WI38 (cell line): Measurements from ENCODE around the gene ALDOC.

Source experiments
- H3K4me3 ChIP-seq: 2 replicates; pipeline ENCODE4 v1.5.1; 2011; ENCODE audit warnings: low read depth, mild to moderate bottlenecking, control low read depth, low read length
- CTCF ChIP-seq: IDR thresholded peaks from 2 replicates; pipeline ENCODE4 v1.5.1; 2012; ENCODE audit warnings: low read depth, mild to moderate bottlenecking, control low read depth, low read length

ALDOC gene

GRCh38 chr17:28569446-28569845 is 7.2 kb downstream of the ALDOC start:
- TF ChIP-seq CTCF, result no peak
- H3K4me3 ChIP-seq, result no peak overlapping the region

- no peak for TF ChIP-seq CTCF
- H3K4me3 ChIP-seq, result no peak overlapping the region
Observed at GRCh38 chr17:28567604-28568003, 9.1 kb downstream of the ALDOC start.

- no peak overlapping the region for H3K4me3 ChIP-seq
- TF ChIP-seq CTCF, result no peak
Observed at GRCh38 chr17:28563475-28563874, 13.2 kb downstream of the ALDOC start.

- no peak for TF ChIP-seq CTCF
- H3K4me3 ChIP-seq, result no peak overlapping the region
Observed at GRCh38 chr17:28555022-28555421, 21.7 kb downstream of the ALDOC start.

- no peak overlapping the region for H3K4me3 ChIP-seq
- TF ChIP-seq CTCF, result no peak
Observed at GRCh38 chr17:28554565-28554964, 22.1 kb downstream of the ALDOC start.

GRCh38 chr17:28553000-28553505 is 23.6 kb downstream of the ALDOC start:
- H3K4me3 ChIP-seq, result peak overlapping the region; percentile 27

More at GRCh38 chr17:28553000-28553505, 23.6 kb downstream of the ALDOC start:
- no peak for TF ChIP-seq CTCF
